ENCODE results near the gene SND1.

The SND1 gene

GRCh38 chr7:127798023-127798422 lies 146.0 kb downstream of the SND1 start:
- DNase-seq (ENCODE audit: low read depth in 2 of 2, low spot score in 1 of 2) = no peak

DNA sequence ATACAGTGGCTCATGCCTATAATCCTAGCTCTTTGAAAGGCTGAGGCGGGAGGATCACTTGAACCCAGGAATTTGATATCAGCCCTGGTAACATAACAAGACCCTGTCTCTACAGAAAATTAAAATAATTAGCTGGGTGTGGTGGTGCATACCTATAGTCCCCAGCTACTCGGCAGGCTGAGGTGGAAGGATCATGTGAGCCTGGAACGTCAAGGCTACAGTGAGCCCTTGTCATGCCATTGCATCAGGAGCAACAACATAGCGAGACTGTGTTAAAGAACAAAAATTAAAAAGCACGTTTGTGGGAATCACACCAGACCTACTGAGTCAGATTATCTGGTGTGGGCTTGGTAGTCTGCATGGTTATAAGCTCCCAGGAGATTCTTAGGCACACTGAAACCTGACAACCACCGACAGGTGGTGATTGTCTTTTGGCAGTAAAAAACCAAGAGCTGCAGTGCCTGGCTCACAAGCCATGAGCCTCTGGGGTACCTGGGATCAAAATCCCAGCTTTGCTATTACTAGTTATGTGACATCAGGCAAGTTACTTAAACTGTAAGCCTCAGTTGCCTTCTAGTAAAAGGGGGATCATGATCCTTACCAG lies 146.9 kb downstream of the SND1 start:
- DNase-seq (ENCODE audit: low read depth in 2 of 2, low spot score in 1 of 2) = no peak

GRCh38 chr7:127799535-127800305 lies 147.7 kb downstream of the SND1 start:
- no peak for DNase-seq (ENCODE audit: low read depth in 2 of 2, low spot score in 1 of 2)

- no peak for DNase-seq (ENCODE audit: low read depth in 2 of 2, low spot score in 1 of 2)
These were observed 150.9 kb downstream of the SND1 start for GRCh38 chr7:127802845-127803244.

GRCh38 chr7:127803626-127804025 lies 151.6 kb downstream of the SND1 start:
- DNase-seq (ENCODE audit: low read depth in 2 of 2, low spot score in 1 of 2) = no peak

- no peak for DNase-seq (ENCODE audit: low read depth in 2 of 2, low spot score in 1 of 2)
These were observed 155.3 kb downstream of the SND1 start for GRCh38 chr7:127807340-127807739.

DNA sequence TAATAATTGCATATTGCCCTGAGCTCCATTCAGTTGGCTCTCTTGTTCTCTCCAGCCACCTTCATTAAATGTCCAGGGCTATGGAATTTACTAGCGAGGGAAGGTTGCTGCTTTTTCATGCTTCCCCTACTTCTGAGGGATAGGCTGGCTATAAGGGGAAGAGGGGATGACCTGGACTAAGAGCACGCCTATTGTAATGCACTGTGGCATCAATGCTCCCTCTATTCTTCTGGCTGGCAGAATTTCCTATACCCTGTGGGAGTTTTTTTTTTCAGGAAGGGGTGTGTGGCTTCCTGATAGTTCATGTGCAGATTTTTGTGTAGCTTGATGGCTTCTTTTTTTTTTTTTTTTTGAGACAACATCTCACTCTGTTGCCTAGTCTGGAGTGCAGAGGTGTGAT lies 155.8 kb downstream of the SND1 start:
- no peak for DNase-seq (ENCODE audit: low read depth in 2 of 2, low spot score in 1 of 2)

GRCh38 chr7:127809261-127809702 lies 157.3 kb downstream of the SND1 start:
- no peak for DNase-seq (ENCODE audit: low read depth in 2 of 2, low spot score in 1 of 2)

- no peak for DNase-seq (ENCODE audit: low read depth in 2 of 2, low spot score in 1 of 2)
These were observed 158.1 kb downstream of the SND1 start for GRCh38 chr7:127810113-127810512.

DNA sequence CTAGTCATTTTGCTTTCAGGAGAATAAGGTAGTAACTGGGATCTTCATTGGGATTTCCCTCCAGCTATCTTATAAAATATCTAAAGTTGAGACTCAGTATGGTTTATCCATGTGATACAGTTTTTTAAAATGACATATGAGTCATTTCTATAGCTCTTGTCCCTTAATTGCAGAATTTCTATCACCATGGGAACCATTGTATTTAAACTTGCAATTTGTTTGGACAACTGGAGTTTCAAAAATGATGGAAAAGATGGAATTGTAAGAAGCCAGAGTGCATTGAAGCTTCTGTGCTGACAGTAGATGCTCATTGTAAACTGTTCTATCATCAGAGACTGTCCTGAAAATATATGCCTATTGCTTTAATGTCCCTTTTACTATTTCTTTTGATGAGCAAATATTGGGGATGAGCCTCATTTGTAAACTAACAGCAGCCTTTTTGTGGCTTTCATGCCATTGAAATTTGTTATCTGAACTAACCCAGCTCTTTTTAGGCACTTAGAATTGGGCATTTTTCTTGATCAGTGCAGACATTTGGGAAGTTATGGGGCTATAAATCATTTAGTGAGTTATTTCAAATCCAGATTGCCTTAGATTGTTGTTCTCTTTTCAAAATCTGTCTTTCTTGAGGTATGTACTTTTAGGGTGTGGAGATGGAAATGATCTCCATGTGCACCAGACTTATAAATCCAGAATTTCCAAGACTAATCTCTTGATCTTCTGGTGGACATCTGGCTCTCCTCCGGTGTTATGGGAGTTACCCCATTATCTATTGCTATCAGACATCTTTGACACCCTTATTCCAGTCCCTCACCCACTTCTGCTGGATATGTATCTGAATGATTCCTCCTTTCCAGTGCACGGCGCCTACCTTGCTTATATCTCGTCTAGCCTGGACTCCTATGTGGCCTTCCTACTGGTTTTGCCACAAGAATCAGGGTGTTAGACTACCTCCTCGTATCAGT lies 159.0 kb downstream of the SND1 start:
- DNase-seq (ENCODE audit: low read depth in 2 of 2, low spot score in 1 of 2) = no peak

DNA sequence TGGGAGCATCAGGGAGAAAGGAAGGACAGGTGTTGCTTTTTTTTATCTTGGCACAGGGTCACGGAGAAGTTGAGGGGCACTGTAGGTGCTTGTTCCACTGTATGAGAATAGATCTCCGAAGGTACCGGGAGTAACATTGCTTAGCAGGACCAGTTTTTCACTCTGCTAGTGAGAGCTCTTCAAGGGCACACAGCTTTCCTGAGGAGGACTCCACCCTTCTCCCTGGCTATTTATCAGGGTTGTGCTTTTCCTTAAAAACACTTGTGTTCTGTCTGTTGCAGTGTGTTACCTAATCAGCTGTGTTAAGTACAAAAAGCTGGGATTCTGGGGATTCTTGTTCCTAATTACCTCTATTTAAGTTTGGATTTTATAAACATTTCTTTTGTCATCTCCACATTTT lies 160.5 kb downstream of the SND1 start:
- no peak for DNase-seq (ENCODE audit: low read depth in 2 of 2, low spot score in 1 of 2)

DNA sequence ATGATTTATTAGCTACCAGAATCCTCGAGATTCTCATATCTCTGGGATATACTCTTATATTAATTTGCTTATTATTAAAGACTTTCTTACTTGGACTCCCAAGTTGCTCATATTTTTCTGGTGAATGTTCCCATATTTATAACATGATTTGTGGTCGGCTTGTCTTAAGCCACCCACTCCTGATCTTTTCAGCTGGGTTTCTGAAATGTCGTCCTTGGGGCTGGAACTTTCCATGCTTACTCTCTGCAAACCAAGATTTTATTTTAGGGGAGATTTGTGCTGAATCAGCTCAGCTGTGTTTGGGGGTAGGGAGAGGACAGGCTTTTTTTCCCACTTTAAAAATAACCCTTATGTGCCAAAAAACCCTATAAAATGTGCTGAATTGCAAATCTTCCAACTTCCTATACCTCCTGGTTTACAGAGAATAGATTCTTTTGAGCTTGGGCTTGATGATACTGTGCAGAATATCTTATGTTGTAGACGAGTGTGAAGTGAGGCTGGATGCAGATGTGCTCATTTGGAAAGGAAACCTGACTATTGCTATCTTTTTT lies 162.1 kb downstream of the SND1 start:
- no peak for DNase-seq (ENCODE audit: low read depth in 2 of 2, low spot score in 1 of 2)

DNA sequence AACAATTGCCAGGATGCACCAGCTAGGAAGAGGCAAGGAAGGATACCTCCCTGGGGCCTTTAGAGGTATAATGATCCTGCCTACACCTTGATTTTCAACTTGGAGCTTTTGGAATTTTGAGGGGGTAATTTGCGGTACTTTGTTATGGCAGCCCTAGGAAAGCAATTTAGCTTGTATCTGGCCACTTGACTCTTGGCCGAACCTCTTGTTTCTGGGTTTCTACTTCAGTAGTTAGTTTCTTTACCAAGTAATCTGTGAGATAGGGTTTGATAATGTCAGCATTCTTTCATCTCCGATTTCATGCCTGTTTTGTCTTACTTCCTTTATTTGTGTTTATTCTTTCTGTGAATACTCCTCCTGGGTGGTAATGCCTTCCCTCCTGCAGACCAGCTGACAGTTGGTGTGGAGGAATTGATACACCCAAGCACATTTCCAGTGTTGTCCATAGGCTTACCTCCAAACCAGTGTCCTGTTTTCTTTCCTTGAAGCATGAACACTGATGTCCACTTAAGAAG lies 163.7 kb downstream of the SND1 start:
- DNase-seq (ENCODE audit: low read depth in 2 of 2, low spot score in 1 of 2) = no peak

DNA sequence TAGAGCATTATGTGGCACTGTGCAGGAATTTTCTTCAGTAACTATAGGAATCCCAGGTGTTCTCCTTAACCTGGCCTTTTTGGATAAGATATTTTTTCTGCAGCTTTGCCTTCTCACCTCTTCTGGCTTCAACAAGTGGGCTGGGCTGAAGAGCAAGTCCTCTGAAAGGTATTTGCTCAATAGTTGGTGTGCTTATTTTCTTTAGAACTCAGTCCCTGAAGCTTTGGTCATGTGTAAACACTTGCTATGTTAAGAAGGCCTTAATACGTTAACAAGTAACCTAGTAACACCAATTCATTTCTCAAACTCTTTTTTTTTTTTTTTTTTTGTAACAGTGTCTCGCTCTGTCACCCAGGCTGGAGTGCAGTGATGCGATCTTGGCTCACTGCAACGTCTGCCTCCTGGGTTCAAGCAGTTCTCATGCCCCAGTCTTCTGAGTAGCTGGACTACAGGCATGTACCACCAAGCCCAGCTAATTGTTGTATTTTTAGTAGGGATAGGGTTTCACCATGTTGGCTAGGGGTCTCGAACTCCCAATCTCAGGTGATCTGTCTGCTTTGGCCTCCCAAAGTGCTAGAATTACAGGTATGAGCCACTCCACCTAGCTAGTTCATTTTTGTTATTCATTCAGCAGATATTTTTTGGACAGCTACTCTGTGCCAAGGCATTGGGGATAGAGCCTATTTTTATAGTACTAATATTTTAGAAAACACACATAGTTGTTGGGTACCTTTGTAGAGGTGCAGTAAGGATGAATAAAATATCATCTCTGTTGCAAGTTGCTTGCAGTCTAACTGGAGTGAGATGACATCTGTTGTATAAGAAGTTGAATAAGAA lies 164.6 kb downstream of the SND1 start:
- no peak for DNase-seq (ENCODE audit: low read depth in 2 of 2, low spot score in 1 of 2)

- no peak for DNase-seq (ENCODE audit: low read depth in 2 of 2, low spot score in 1 of 2)
These were observed 165.5 kb downstream of the SND1 start for GRCh38 chr7:127817466-127817865.

GRCh38 chr7:127818306-127818705 lies 166.3 kb downstream of the SND1 start:
- no peak for DNase-seq (ENCODE audit: low read depth in 2 of 2, low spot score in 1 of 2)

DNA sequence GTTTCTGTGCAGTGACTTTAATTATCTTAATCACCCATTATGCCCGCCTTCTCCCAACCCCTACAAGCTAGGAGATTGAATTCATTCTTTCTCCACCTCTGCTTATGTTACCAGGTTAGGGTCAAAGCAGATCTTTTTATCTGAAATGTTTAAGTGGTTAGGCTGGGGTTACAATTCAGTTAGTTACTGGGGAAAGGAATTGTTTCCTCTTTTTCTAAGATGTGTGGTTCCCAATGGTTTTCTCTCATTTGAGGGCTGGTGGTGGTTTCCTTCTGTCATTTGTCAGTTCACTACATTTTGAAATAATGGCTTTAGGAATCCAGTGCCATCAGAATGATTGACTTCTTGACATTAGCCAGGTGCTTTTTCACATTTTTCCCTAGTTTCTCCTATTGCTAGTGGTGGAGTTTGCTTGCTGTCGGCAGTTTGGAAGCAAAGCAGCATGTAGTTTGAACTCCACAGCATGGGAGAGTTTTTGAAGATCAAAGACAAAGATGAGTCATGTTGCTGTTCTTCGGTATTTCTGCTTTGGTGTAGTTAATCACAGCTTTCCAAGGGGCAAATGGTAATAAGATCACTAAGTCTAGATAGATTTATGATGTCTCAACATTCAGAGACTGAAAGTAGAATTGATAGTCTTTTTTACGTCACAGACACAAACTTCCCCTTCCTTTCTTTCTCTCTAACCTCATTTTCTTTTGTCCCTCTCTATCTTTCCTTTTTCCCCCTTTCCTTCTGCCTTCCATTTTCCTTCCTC lies 168.2 kb downstream of the SND1 start:
- DNase-seq (ENCODE audit: low read depth in 2 of 2, low spot score in 1 of 2) = no peak

GRCh38 chr7:127820732-127821085 lies 168.7 kb downstream of the SND1 start:
- DNase-seq (ENCODE audit: low read depth in 2 of 2, low spot score in 1 of 2) = no peak

- no peak for DNase-seq (ENCODE audit: low read depth in 2 of 2, low spot score in 1 of 2)
These were observed 169.2 kb downstream of the SND1 start for GRCh38 chr7:127821146-127821545.

Data from stimulated activated CD8-positive, alpha-beta memory T cell treated with anti-CD3 and anti-CD28 coated beads, Interleukin-4, amount 100 ng/mL, for 4 hours (primary cell).